Hepatocyte (in vitro differentiated cells): ENCODE measurements around the gene MTFR1L. TPM values are rescaled to one million over a fixed set of nuclear protein-coding genes. Genes with fewer than 3 reads are reported as not detected.

Experiments
- DNase-seq: peaks from one replicate; pipeline ENCODE4 v3.0.0-alpha.2; 2016; ENCODE audit warnings: low spot score
- H2AFZ ChIP-seq: fragments of 200-600 bp; sonication (generic); 2 replicates; pipeline ENCODE4 v1.6.0; 2016; ENCODE audit warnings: antibody characterized with exemption, mild to moderate bottlenecking
- H3K27ac ChIP-seq: fragments of 200-600 bp; sonication (generic); 2 replicates; pipeline ENCODE4 v1.5.1; 2016; ENCODE audit warnings: mild to moderate bottlenecking
- H3K27me3 ChIP-seq: fragments of 200-600 bp; sonication (generic); 2 replicates; pipeline ENCODE4 v1.6.1; 2016
- H3K36me3 ChIP-seq: fragments of 200-600 bp; sonication (generic); replicated peaks from 2 replicates; pipeline ENCODE4 v1.5.1; 2016; ENCODE audit warnings: low read depth; ENCODE audit not compliant: insufficient read depth
- H3K4me1 ChIP-seq: fragments of 200-600 bp; sonication (generic); 2 replicates; pipeline ENCODE4 v1.5.1; 2016; ENCODE audit warnings: mild to moderate bottlenecking, moderate library complexity; ENCODE audit not compliant: insufficient read depth
- H3K4me2 ChIP-seq: fragments of 200-600 bp; sonication (generic); 2 replicates; pipeline ENCODE4 v1.6.0; 2016
- H3K4me3 ChIP-seq: fragments of 200-600 bp; sonication (generic); 2 replicates; pipeline ENCODE4 v1.5.1; 2016; ENCODE audit warnings: mild to moderate bottlenecking
- H3K79me2 ChIP-seq: fragments of 200-600 bp; sonication (generic); 2 replicates; pipeline ENCODE4 v1.6.0; 2017; ENCODE audit warnings: mild to moderate bottlenecking
- H3K9me2 ChIP-seq: fragments of 200-600 bp; sonication (generic); replicated peaks from 2 replicates; pipeline ENCODE4 v1.6.0; 2017; ENCODE audit warnings: mild to moderate bottlenecking; ENCODE audit not compliant: insufficient read depth
- H3K9me3 ChIP-seq: fragments of 200-600 bp; sonication (generic); 2 replicates; pipeline ENCODE4 v1.5.1; 2016; ENCODE audit warnings: low read depth, mild to moderate bottlenecking
- H4K20me1 ChIP-seq: fragments of 200-600 bp; sonication (generic); 2 replicates; pipeline ENCODE4 v1.6.0; 2016; ENCODE audit warnings: mild to moderate bottlenecking; ENCODE audit not compliant: insufficient read depth, poor library complexity, severe bottlenecking
- EZH2 ChIP-seq: fragments of 200-600 bp; sonication (generic); IDR thresholded peaks from 2 replicates; pipeline ENCODE4 v1.6.1; 2016; ENCODE audit warnings: antibody characterized with exemption, mild to moderate bottlenecking, borderline replicate concordance
- EZH2phosphoT487 ChIP-seq: fragments of 200-600 bp; sonication (generic); IDR thresholded peaks from one replicate; pipeline ENCODE4 v1.6.1; 2018; ENCODE audit warnings: antibody characterized with exemption, mild to moderate bottlenecking, low read depth, moderate library complexity; ENCODE audit not compliant: unreplicated experiment, severe bottlenecking
- WGBS: methylation state at CpG from one replicate; pipeline ENCODE4 v1.1.6; 2016; ENCODE audit warnings: low lambda C conversion rate; ENCODE audit errors: missing lambda C conversion rate; 5-methylcytosine and 5-hydroxymethylcytosine counted together
- polyA plus RNA-seq: library from polyadenylated mRNA; unstranded; fragments of >200 nt; fragmentation: Nextera tagmentation; extraction: Ambion mirVana; gene quantifications from 2 replicates; pipeline ENCODE4 v1.2.1, GENCODE V29; 2016
- total RNA-seq: library from RNA; depleted of rRNA; stranded (reverse); fragments of >200 nt; gene quantifications from 2 replicates; pipeline ENCODE4 v1.2.3, GENCODE V29; 2014
- TF ChIP-seq, protein P1 (sequence below): fragments of 200-600 bp; sonication (generic); IDR thresholded peaks from 2 replicates; pipeline ENCODE4 v1.5.1; 2016; ENCODE audit warnings: antibody characterized with exemption, mild to moderate bottlenecking; ENCODE audit not compliant: poor library complexity

The MTFR1L gene
- total and polyA plus RNA-seq, 2 experiments from 2014 or later, result 62.6 to 103 TPM

DNA sequence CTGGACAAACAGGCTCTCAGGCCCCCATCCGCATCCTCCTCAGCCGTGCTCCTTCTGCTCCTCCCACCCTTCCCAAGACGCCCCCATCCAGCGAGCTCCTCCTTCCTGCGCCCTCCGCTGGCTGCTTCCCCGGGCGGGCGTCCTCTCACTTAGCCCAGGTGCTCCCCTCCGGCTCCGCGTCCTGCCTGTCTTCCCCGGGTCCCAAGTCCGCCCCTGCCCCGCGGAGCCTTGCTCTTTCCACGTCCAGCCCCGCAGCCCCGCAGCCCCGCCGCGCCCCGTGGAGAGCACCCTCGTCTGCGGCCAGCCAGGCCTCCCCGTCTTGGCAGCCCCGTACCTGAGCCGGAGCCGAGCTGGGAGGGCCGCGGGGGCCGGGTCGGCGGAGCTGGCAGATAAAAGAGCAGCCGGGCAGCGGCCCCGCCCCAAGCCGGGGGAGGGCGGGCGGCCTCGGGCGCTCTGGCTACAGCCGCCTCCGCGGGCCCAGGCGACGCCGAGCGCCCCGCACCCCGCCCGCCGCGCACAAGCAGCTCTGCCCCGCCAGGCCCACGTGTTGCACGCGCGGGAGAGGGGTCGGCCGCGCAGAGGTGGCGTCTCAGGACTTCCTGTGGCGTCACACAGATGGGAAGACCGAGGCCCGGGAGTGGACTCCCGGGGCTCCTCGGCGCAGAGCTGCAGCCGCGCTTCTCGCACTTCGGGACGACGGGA lies 55.6 kb downstream of the MTFR1L start, which contains the start of gene PAQR7:
Gene PAQR7, minus strand, starts transcription at position 555 of the 702 bp plus-strand sequence. CDS start 11,869 bp downstream, outside the sequence.
- H3K27ac ChIP-seq, result peak within 1 kb of the TSS; percentile 95
- no peaks in the 10 kb centered on the region for H3K9me2 ChIP-seq
- no peaks in the 10 kb centered on the region for H4K20me1 ChIP-seq
- WGBS, result 4% methylated on average over 18 of the region's 75 CpGs
- peaks cover 60% of the 10 kb centered on the region for H3K4me1 ChIP-seq
- peak within 1 kb of the TSS; percentile 74 for H2AFZ ChIP-seq
- peak within 1 kb of the TSS; percentile 61 for H3K4me3 ChIP-seq
- no peaks in the 10 kb centered on the region for H3K27me3 ChIP-seq
- H3K36me3 ChIP-seq, result no peaks in the 10 kb centered on the region
- no peak for TF ChIP-seq EZH2phosphoT487
- TF ChIP-seq, protein P1, sequence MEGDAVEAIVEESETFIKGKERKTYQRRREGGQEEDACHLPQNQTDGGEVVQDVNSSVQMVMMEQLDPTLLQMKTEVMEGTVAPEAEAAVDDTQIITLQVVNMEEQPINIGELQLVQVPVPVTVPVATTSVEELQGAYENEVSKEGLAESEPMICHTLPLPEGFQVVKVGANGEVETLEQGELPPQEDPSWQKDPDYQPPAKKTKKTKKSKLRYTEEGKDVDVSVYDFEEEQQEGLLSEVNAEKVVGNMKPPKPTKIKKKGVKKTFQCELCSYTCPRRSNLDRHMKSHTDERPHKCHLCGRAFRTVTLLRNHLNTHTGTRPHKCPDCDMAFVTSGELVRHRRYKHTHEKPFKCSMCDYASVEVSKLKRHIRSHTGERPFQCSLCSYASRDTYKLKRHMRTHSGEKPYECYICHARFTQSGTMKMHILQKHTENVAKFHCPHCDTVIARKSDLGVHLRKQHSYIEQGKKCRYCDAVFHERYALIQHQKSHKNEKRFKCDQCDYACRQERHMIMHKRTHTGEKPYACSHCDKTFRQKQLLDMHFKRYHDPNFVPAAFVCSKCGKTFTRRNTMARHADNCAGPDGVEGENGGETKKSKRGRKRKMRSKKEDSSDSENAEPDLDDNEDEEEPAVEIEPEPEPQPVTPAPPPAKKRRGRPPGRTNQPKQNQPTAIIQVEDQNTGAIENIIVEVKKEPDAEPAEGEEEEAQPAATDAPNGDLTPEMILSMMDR, result peak; percentile 20
- H3K4me2 ChIP-seq, result peak within 1 kb of the TSS; percentile 87
- DNase-seq, result peak; percentile 92
- peaks cover 35% of the 10 kb centered on the region for H3K79me2 ChIP-seq
- no peaks in the 10 kb centered on the region for H3K9me3 ChIP-seq

DNA sequence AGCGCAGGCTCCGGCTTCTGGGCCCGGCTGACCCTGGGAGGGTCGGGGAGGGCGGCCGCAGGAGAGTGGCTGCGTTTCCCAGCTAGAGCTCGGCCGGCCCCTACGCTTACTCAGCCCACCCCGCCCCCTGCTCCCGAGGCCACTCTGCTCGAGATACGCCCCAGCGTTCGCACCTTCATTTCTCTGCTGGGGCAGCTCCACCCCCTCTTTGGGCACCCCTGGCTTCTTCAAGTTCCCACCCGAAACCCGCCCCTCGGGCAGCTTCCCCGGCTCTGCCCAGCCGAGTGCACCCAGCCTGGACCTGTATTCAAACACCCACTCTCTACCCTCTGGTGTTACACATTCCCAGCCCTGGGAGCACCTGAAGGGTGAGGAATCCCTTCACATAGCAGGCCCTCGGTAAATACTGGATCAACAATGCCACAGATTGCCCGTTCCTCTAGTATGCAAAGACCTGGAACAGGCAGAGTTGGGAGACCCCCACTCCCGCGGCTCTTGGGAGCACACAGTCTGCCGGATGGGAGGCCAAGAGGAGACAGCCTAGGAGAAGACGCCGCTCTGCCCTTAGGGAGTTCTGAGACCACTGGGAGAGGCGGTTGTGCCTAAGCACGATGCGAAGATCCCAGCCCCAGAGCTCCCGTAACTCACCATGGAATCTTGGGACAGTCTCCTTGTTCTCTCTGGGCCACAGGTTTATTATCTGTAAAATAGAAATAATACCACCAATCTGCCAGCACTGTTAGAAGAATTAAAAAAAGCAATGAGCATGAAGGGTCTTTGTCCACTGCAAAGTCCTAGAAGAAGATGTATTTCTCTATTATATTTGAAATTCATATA lies 56.3 kb downstream of the MTFR1L start:
- TF ChIP-seq EZH2, result no peak
- no peak for TF ChIP-seq EZH2phosphoT487
- TF ChIP-seq, protein P1, result no peak
- Histone ChIP-seq H3K4me2 (peak overlapping the region; percentile 87), H4K20me1 (no peaks in the 10 kb centered on the region), H3K36me3 (no peaks in the 10 kb centered on the region), H3K9me2 (no peaks in the 10 kb centered on the region), H3K9me3 (no peaks in the 10 kb centered on the region), H3K79me2 (peaks cover 35% of the 10 kb centered on the region), H3K4me1 (peaks cover 58% of the 10 kb centered on the region), H3K4me3 (peak overlapping the region; percentile 61), H3K27ac (peak overlapping the region; percentile 95), H2AFZ (peak overlapping the region; percentile 74), H3K27me3 (no peaks in the 10 kb centered on the region)
- DNase-seq, result peak; percentile 79
- WGBS, result 31% methylated on average over 17 of the region's 32 CpGs

DNA sequence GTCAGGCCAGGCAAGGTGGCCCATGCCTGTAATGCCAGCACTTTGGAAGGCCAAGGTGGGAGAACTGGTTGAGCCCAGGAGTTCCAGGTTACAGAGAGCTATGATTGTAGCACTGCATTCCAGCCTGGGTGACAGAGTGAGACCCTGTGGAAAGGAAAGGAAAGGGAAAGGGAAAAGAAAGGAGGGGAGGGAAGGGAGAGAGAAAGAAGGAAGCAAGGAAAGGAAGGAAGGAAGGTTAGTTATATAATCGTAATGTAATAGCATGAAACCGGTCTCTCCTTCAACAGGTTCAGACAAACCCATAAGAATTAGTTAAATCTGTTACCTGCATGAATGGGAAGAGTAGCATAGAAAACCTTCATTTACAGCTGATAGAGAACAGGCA lies 56.9 kb downstream of the MTFR1L start:
- Histone ChIP-seq H3K9me2 (no peaks in the 10 kb centered on the region), H2AFZ (no peak overlapping the region), H3K79me2 (peaks cover 32% of the 10 kb centered on the region), H3K27ac (peak overlapping the region; percentile 95), H3K4me2 (no peak overlapping the region), H3K9me3 (no peaks in the 10 kb centered on the region), H3K4me3 (no peak overlapping the region), H3K27me3 (no peaks in the 10 kb centered on the region), H3K4me1 (peaks cover 52% of the 10 kb centered on the region), H4K20me1 (no peaks in the 10 kb centered on the region), H3K36me3 (no peaks in the 10 kb centered on the region)
- TF ChIP-seq EZH2, result no peak
- TF ChIP-seq EZH2phosphoT487, result no peak
- TF ChIP-seq, protein P1, result no peak
- no peak for DNase-seq
- WGBS, result 85% methylated on average over 2 of the region's 2 CpGs
